Measurements from ENCODE around the gene PDE4B.

The PDE4B gene

GRCh38 chr1:66337249-66337648, 544.6 kb downstream of the PDE4B start:
- no peak for DNase-seq (ENCODE audit: low spot score)

- DNase-seq (ENCODE audit: low spot score) = no peak
Observed at GRCh38 chr1:66339944-66340343, 547.2 kb downstream of the PDE4B start.

- no peak for DNase-seq (ENCODE audit: low spot score)
Observed at GRCh38 chr1:66341446-66342089, 548.9 kb downstream of the PDE4B start.

GRCh38 chr1:66342707-66343106, 550.0 kb downstream of the PDE4B start:
- DNase-seq (ENCODE audit: low spot score) = no peak

- no peak for DNase-seq (ENCODE audit: low spot score)
Observed at GRCh38 chr1:66343569-66344325, 551.1 kb downstream of the PDE4B start.

GRCh38 chr1:66346057-66346795, 553.5 kb downstream of the PDE4B start:
- no peak for DNase-seq (ENCODE audit: low spot score)

- no peak for DNase-seq (ENCODE audit: low spot score)
Observed at GRCh38 chr1:66346873-66347272, 554.2 kb downstream of the PDE4B start.

GRCh38 chr1:66348776-66349175, 556.1 kb downstream of the PDE4B start:
- DNase-seq (ENCODE audit: low spot score) = no peak

- DNase-seq (ENCODE audit: low spot score) = no peak
Observed at GRCh38 chr1:66349242-66349641, 556.5 kb downstream of the PDE4B start.

- DNase-seq (ENCODE audit: low spot score) = no peak
Observed at GRCh38 chr1:66350001-66350547, 557.4 kb downstream of the PDE4B start.

GRCh38 chr1:66351478-66351877, 558.8 kb downstream of the PDE4B start:
- DNase-seq (ENCODE audit: low spot score) = no peak

GRCh38 chr1:66351913-66352312, 559.2 kb downstream of the PDE4B start:
- no peak for DNase-seq (ENCODE audit: low spot score)

GRCh38 chr1:66352792-66353191, 560.1 kb downstream of the PDE4B start:
- DNase-seq (ENCODE audit: low spot score) = no peak

- peak; percentile 27 for DNase-seq (ENCODE audit: low spot score)
Observed at GRCh38 chr1:66353257-66353656, 560.6 kb downstream of the PDE4B start.

GRCh38 chr1:66354311-66355201, 561.9 kb downstream of the PDE4B start:
- DNase-seq (ENCODE audit: low spot score) = no peak

GRCh38 chr1:66355756-66356155, 563.1 kb downstream of the PDE4B start:
- no peak for DNase-seq (ENCODE audit: low spot score)

GRCh38 chr1:66356605-66357004, 563.9 kb downstream of the PDE4B start:
- no peak for DNase-seq (ENCODE audit: low spot score)

GRCh38 chr1:66357021-66357420, 564.3 kb downstream of the PDE4B start:
- DNase-seq (ENCODE audit: low spot score) = no peak

- DNase-seq (ENCODE audit: low spot score) = no peak
Observed at GRCh38 chr1:66357478-66358197, 564.9 kb downstream of the PDE4B start.

- no peak for DNase-seq (ENCODE audit: low spot score)
Observed at GRCh38 chr1:66359269-66359668, 566.6 kb downstream of the PDE4B start.

GRCh38 chr1:66359815-66360214, 567.1 kb downstream of the PDE4B start:
- no peak for DNase-seq (ENCODE audit: low spot score)
